Activated T-cell treated with anti-CD3 and anti-CD28 coated beads, Interleukin-2, amount 50 U/mL, for 1 hour (primary cell): ENCODE measurements around the gene RABGAP1L.
"Not testable (repeated sequence)": the region's sequence is repeated elsewhere in the genome, so short reads cannot be mapped to it uniquely, and the experiment has no call there.

Source experiments
- DNase-seq: peaks from one replicate; pipeline ENCODE4 v3.0.0-alpha.2; 2020

Gene RABGAP1L

GRCh38 chr1:174682419-174683008 lies 523.2 kb downstream of the RABGAP1L start:
- DNase-seq = no peak

DNA sequence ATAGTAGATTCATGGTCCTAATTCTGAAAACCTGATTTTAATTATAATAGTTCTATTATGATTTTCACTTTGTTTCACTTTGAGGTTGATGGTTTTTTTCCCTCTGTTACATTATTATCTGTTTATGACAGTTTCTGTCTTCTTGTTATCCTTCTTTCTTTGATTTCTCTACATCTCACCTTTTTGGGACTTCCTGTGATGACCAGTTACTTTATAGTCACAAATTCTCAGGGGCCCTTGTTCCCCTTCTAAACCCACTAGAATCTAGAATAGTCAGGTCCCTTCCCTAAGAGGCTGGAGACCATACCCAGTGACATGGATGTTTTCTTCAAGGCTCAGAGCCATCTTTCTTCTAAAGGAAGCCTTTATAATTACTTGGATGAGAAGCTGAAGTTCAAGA lies 526.9 kb downstream of the RABGAP1L start:
- DNase-seq = no peak

- DNase-seq = no peak
These were observed 530.2 kb downstream of the RABGAP1L start for GRCh38 chr1:174689524-174689923.

- DNase-seq = no peak
These were observed 530.9 kb downstream of the RABGAP1L start for GRCh38 chr1:174690266-174690665.

DNA sequence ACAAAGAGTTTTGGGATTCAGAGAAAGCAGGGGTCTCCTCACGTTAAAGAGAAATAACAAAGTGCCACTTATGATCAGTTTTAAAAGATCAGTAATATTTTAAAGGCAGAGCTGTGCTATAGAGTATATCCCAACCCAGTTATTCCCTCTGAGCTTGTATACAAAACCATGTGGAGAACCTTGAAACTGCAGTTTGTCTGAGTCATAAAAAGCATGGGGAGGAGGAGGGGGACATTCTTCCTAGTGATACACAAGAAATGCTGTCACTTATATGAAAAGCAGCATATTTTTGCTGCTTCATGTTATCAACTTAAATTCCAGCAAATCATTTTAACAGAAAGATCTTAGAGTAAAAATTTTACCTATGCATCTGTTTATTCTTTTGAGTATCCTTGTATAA lies 533.0 kb downstream of the RABGAP1L start:
- no peak for DNase-seq

DNA sequence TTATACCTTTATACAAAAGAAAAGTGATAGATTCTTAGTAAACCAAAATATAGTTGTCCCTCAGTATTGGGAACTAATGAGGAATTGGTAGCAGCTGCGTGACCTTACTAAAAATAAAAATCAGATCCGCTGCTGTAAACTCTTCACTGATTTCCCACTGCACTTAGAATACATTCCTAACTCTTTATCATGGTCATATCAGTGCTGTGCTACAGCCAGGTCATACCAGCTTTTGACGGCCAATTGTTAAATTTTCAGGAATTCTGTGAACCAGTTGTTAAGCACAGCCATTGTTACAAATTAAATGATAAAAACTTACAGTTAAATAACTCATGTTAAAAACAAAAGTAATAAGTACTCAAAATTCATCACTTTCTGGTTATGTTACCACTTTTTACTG lies 533.8 kb downstream of the RABGAP1L start:
- no peak for DNase-seq

DNA sequence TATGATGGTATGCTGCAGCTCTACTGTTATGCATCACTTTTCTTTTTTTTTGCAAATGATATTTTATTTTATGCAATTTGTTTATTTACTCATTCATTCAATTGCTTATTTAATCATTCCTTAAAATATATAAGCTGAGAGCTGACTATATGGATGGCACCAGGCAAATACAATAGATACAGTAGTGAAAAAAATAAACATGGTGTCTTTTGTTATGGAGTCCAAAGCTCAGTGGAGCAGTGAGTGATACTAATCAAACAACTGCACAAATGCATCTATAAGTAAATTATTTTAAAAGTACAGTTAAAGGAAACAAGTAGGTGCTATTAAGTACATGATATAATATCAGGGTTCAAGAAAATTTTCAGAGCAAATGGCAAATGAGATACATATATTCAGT lies 534.2 kb downstream of the RABGAP1L start:
- not testable (repeated sequence) for DNase-seq

DNA sequence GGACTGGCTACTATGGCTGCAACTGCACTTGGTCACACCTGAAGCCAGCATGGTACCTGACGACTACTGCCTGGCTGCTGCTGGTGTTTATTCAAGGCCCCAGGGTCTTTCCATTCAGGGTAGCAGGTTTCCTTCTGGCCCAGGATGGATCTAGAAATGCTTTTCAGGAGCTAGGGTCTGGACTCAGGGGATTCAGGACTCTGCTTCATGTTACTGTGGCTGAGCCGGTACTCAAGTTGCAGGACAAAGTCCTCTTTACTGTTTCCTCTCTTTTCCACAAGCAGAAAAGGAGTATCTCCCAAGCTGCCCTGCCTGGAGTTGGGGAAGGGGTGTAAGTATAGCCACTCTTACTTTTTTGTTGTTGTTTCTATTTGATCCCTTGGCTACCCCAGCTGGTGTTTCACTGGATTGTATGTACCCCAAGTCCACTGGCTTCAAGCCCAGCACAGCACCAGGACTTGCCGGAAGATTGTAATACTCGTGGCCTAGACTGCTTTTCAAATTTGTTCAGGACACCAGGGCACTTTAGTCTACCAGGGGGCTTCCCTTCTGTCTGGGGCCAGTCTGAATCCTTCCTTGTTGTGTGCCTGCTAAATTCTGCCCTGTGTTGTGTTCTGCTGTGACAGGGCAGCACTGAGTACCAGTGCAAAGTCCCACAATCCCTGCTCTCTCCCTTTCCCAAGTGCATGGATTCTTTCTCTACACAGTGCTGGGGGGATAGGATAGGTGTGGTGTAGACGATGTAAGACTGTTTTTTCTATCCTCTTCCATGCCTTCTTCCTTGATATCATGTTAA lies 536.9 kb downstream of the RABGAP1L start:
- DNase-seq = no peak

- DNase-seq = no peak
These were observed 541.0 kb downstream of the RABGAP1L start for GRCh38 chr1:174700314-174700713.

GRCh38 chr1:174700775-174701174 lies 541.5 kb downstream of the RABGAP1L start:
- DNase-seq = no peak

GRCh38 chr1:174701565-174701964 lies 542.2 kb downstream of the RABGAP1L start:
- DNase-seq = no peak

DNA sequence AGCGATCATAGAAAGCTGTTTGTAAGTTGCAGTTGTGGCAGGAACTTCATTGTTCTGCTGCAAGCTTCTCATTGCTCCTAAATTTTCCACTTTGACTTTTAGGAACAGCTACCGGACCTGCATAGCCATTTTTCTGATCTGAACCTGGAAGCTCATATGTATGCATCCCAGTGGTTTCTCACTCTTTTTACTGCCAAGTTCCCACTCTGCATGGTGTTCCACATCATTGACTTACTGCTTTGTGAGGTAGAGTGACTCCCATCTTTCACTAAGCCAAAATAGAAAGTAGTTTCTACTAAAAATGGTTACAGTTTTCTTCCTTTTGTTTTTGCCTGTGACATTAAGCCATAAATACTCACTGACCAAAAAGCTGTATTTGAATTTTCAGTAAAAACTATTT lies 542.7 kb downstream of the RABGAP1L start:
- DNase-seq = no peak

DNA sequence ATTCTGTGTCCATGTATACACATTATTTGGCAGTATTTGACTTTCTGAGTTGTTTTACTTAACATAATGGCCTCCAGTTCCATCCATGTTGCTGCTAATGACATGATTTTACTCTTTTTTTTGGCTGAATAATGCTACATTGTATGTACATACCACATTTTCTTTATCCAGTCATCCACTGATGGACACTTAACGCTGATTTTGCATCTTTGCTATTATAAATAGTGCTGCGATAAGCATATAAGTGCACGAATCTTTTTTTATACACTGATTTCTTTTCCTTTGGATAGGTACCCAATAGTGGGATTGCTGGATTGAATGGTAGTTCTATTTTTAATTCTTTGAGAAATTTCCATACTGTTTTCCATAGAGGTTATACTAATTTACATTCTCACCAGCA lies 544.0 kb downstream of the RABGAP1L start:
- DNase-seq = no peak

GRCh38 chr1:174704300-174704699 lies 545.0 kb downstream of the RABGAP1L start:
- DNase-seq = no peak

DNA sequence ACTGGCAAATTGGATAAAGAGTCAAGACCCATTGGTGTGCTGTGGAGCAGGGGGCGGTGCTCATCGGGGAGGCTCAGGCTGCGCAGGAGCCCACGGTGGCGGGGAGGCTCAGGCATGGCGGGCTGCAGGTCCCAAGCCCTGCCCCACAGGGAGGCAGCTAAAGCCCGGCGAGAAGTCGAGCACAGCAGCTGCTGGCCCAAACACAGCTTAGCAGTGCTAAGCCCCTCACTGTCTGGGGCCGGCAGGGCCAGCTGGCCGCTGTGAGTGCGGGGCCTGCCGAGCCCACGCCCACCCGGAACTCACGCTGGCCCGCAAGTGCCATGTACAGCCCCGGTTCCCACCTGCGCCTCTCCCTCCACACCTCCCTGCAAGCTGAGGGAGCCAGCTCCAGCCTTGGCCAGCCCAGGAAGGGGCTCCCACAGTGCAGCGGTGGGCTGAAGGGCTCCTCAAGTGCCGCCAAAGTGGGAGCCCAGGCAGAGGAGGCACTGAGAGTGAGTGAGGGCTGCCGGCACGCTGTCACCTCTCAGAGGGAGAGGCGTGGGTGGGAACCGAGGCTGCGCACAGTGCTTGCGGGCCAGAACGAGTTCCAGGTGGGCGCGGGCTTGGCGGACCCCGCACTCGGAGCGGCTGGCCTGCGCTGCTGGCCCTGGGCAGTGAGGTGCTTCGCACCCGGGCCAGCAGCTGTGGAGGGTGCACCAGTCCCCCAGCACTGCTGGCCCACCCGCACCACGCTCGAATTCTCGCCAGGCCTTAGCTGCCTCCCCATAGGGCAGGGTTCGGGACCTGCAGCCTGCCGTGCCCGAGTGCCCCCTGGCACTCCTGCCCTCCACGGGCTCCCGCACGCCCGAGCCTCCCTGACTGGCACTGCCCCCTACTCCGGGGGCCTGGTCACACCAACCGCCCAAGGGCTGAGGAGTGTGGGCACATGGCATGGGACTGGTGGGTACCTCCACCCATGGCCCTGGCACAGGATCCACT lies 551.8 kb downstream of the RABGAP1L start:
- no peak for DNase-seq

DNA sequence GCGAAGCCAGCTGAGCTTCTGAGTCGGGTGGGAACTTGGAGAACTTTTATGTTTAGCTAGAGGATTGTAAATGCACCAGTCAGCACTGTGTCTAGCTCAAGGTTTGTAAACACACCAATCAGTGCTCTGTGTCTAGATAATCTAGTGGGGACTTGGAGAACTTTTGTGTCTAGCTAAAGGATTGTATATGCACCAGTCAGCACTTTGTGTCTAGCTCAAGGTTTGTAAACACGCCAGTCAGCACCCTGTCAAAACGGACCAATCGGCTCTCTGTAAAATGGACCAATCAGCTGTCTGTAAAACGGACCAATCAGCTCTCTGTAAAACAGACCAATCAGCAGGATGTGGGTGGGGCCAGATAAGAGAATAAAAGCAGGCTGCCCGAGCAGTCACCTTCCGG lies 552.5 kb downstream of the RABGAP1L start:
- not testable (repeated sequence) for DNase-seq

DNA sequence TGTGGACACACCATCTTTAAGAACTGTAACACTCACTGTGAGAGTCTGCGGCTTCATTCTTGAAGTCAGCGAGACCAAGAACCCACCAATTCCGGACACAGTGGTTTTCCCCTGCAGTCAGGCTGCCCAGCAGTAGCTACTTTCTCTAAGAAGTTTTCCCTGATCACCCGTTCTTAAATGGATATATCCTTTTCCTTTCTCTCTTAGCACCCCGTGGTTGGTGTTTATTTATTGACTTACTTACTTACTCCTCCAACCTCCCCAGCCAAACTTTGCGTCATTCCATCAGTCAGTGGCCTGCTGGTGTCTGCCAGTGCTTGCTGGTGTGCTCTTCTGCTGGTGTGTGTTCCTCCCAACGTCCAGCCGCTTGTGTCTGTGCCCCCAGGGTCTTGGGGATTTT lies 553.2 kb downstream of the RABGAP1L start:
- DNase-seq = no peak

GRCh38 chr1:174713796-174714195 lies 554.5 kb downstream of the RABGAP1L start:
- DNase-seq = no peak

GRCh38 chr1:174719194-174719593 lies 559.9 kb downstream of the RABGAP1L start:
- no peak for DNase-seq

GRCh38 chr1:174720618-174721017 lies 561.3 kb downstream of the RABGAP1L start:
- no peak for DNase-seq

- no peak for DNase-seq
These were observed 561.9 kb downstream of the RABGAP1L start for GRCh38 chr1:174721246-174721645.

GRCh38 chr1:174723816-174724215 lies 564.5 kb downstream of the RABGAP1L start:
- no peak for DNase-seq

DNA sequence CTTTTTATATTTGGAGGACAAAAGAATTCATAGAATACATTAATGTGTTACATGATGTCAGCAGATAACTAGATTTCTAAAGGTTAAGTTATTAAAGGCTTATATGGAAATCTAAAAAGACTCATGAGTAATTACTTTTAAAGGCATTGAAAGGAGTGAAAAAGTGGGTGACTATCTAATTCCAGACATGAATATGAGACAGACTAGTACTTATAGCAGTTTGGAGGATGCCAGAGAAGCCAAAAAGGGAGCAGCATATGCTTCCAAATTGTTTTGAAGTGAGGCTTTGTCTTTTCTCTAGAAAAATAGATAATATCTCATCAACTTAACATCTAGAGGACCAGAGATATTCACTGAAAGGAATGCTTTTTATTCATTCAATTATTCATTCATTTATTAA lies 564.9 kb downstream of the RABGAP1L start:
- DNase-seq = no peak
